Activated gamma-delta T cell (primary cell): ENCODE data around the gene SLC36A1.
"Not testable (repeated sequence)": the region's sequence is repeated elsewhere in the genome, so short reads cannot be mapped to it uniquely, and the experiment has no call there.

Experiments
- DNase-seq: peaks from one replicate; lab custom pipeline; 2025; lab: John Stamatoyannopoulos, UW

SLC36A1 gene

GRCh38 chr5:151483647-151484046 lies 36.2 kb downstream of the SLC36A1 start:
- no peak for DNase-seq

- DNase-seq, result no peak
These were observed 40.1 kb downstream of the SLC36A1 start for GRCh38 chr5:151487544-151487943.

- DNase-seq, result no peak
These were observed 43.2 kb downstream of the SLC36A1 start for GRCh38 chr5:151490627-151491026.

- no peak for DNase-seq
These were observed 43.7 kb downstream of the SLC36A1 start for GRCh38 chr5:151491062-151491461.

- DNase-seq, result no peak
These were observed 45.3 kb downstream of the SLC36A1 start for GRCh38 chr5:151492729-151493128.

- no peak for DNase-seq
These were observed 46.3 kb downstream of the SLC36A1 start for GRCh38 chr5:151493665-151494064.

GRCh38 chr5:151495320-151495719 lies 47.9 kb downstream of the SLC36A1 start:
- no peak for DNase-seq

GRCh38 chr5:151496041-151496484 lies 48.7 kb downstream of the SLC36A1 start:
- no peak for DNase-seq

GRCh38 chr5:151497391-151498002 lies 50.1 kb downstream of the SLC36A1 start:
- no peak for DNase-seq

GRCh38 chr5:151498395-151499155 lies 51.2 kb downstream of the SLC36A1 start:
- no peak for DNase-seq

- no peak for DNase-seq
These were observed 52.2 kb downstream of the SLC36A1 start for GRCh38 chr5:151499501-151500035.

- DNase-seq, result no peak
These were observed 56.6 kb downstream of the SLC36A1 start for GRCh38 chr5:151504006-151504405.

- not testable (repeated sequence) for DNase-seq
These were observed 60.9 kb downstream of the SLC36A1 start for GRCh38 chr5:151508308-151508707.

- DNase-seq, result no peak
These were observed 61.8 kb downstream of the SLC36A1 start for GRCh38 chr5:151509231-151509630.

- DNase-seq, result no peak
These were observed 62.4 kb downstream of the SLC36A1 start for GRCh38 chr5:151509836-151510235.

- DNase-seq, result no peak
These were observed 69.9 kb downstream of the SLC36A1 start for GRCh38 chr5:151517122-151517920.

GRCh38 chr5:151520294-151520693 lies 72.9 kb downstream of the SLC36A1 start:
- no peak for DNase-seq

- DNase-seq, result no peak
These were observed 74.8 kb downstream of the SLC36A1 start for GRCh38 chr5:151522226-151522625.

- no peak for DNase-seq
These were observed 75.9 kb downstream of the SLC36A1 start for GRCh38 chr5:151523335-151523734.

- no peak for DNase-seq
These were observed 80.8 kb downstream of the SLC36A1 start for GRCh38 chr5:151528153-151528552.

GRCh38 chr5:151528996-151529395 lies 81.6 kb downstream of the SLC36A1 start:
- DNase-seq, result no peak

GRCh38 chr5:151531581-151531980 lies 84.2 kb downstream of the SLC36A1 start:
- no peak for DNase-seq
